Measurements from ENCODE around the gene OCEL1. TPM values are rescaled to one million over a fixed set of nuclear protein-coding genes. Genes with fewer than 3 reads are reported as not detected.

Gene OCEL1
- total RNA-seq, 1 donor from 2014 or later = 7.1 TPM

DNA sequence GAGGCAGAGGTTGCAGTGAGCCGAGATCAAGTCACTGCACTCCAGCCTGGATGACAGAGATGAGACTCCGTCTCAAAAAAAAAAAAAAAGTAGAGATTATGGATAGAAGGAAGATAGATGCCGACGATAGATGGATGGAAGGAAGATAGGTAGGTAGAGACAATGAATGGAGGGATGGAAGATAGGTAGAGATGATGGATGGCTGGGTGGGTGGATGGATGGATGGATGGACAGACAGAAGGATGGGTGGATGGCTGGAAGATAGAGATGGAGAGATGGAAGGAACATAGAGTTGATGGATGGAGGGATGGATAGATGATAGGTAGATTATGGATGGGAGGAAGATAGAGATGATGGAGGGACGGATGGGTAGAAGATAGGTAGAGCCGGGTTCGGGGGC lies 29.4 kb upstream of the OCEL1 start:
- no peak for DNase-seq (ENCODE audit: low read depth)
- no peak overlapping the region for H3K4me3 ChIP-seq (ENCODE audit: low read depth, low read length)
- H3K36me3 ChIP-seq (ENCODE audit: control insufficient read depth, insufficient read depth, low read length) = peaks cover 6% of the 10 kb centered on the region
- TF ChIP-seq, protein P1, sequence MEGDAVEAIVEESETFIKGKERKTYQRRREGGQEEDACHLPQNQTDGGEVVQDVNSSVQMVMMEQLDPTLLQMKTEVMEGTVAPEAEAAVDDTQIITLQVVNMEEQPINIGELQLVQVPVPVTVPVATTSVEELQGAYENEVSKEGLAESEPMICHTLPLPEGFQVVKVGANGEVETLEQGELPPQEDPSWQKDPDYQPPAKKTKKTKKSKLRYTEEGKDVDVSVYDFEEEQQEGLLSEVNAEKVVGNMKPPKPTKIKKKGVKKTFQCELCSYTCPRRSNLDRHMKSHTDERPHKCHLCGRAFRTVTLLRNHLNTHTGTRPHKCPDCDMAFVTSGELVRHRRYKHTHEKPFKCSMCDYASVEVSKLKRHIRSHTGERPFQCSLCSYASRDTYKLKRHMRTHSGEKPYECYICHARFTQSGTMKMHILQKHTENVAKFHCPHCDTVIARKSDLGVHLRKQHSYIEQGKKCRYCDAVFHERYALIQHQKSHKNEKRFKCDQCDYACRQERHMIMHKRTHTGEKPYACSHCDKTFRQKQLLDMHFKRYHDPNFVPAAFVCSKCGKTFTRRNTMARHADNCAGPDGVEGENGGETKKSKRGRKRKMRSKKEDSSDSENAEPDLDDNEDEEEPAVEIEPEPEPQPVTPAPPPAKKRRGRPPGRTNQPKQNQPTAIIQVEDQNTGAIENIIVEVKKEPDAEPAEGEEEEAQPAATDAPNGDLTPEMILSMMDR (IDR thresholded peaks at IDR 0.05; ENCODE audit: insufficient read depth, low read length, poor library complexity, severe bottlenecking) = no peak
- no peaks in the 10 kb centered on the region for H3K27me3 ChIP-seq (ENCODE audit: control insufficient read depth, insufficient read depth, low read length)

DNA sequence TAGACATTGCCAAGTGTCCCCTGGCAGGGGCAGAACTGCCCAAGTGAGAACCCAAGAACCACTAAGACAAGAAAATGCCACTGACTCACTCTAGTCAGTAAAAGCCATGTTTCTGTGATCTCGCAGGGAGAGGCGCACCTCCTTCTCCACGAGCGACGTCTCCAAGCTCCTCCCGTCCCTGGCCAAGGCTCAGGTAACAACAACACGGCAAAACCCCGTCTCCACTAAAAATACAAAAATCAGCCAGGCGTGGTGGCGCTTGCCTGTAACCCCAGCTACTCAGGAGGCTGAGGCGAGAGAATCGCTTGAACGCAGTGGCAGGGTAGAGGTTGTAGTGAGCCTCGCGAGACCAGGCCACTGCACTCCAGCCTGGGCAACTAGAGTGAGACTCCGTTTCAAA lies 28.4 kb upstream of the OCEL1 start:
- Histone ChIP-seq H3K4me3 (ENCODE audit: low read depth, low read length) (no peak overlapping the region), H3K27me3 (ENCODE audit: control insufficient read depth, insufficient read depth, low read length) (no peaks in the 10 kb centered on the region), H3K36me3 (ENCODE audit: control insufficient read depth, insufficient read depth, low read length) (peaks cover 7% of the 10 kb centered on the region)
- DNase-seq (ENCODE audit: low read depth) = no peak
- TF ChIP-seq, protein P1 (IDR thresholded peaks at IDR 0.05; ENCODE audit: insufficient read depth, low read length, poor library complexity, severe bottlenecking) = no peak

DNA sequence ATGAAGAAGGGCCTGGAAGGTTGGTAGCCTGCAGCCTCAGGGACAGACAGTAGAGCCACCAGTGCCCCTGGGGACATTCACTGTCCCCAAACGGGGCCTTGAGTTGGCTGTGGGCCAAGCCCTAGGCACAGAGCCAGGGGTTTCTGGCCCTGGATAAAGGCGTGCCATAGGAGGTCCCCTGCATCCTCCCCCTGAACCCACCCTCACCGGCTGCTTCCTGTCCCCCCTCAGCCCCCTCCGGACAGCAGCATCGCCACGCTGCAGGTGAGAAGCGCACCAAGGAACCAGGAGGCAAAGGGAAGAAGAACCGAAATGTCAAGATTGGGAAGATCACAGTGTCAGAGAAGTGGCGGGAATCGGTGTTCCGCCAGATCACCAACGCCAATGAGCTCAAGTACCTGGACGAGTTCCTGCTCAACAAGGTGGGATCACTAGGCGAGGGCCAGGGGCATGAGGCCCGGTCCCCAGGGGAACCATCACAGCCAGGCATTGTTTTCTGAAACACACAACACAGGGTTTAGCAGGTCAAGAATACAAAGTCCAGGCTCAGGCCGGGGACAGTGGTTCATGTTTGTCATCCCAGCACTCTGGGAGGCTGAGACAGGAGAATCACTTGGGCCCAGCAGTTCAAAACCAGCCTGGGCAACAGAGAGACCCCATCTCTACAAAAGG lies 25.5 kb upstream of the OCEL1 start:
- Histone ChIP-seq H3K4me3 (ENCODE audit: low read depth, low read length) (no peak overlapping the region), H3K36me3 (ENCODE audit: control insufficient read depth, insufficient read depth, low read length) (peaks cover 8% of the 10 kb centered on the region), H3K27me3 (ENCODE audit: control insufficient read depth, insufficient read depth, low read length) (no peaks in the 10 kb centered on the region)
- TF ChIP-seq, protein P1 (IDR thresholded peaks at IDR 0.05; ENCODE audit: insufficient read depth, low read length, poor library complexity, severe bottlenecking) = no peak
- DNase-seq (ENCODE audit: low read depth) = no peak

DNA sequence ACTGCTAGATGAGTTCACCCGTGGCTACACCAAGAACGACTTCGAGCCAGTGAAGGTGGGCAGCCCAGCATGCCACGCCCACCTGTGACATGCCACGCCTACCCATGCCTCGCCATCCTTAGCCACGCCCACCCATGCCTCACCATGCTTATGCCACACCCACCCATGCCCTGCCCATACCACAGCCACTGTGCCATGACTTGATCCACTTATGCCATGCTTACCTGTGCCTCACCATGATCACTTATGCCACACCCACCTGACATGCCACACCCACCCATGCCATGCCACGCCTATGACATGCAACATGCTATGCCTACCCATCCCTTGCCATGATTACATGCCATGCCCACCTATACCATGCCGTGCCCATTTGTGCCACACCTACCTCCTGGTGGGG lies 23.8 kb upstream of the OCEL1 start:
- TF ChIP-seq, protein P1 (IDR thresholded peaks at IDR 0.05; ENCODE audit: insufficient read depth, low read length, poor library complexity, severe bottlenecking) = no peak
- Histone ChIP-seq H3K4me3 (ENCODE audit: low read depth, low read length) (no peak overlapping the region), H3K36me3 (ENCODE audit: control insufficient read depth, insufficient read depth, low read length) (peaks cover 8% of the 10 kb centered on the region), H3K27me3 (ENCODE audit: control insufficient read depth, insufficient read depth, low read length) (no peaks in the 10 kb centered on the region)
- no peak for DNase-seq (ENCODE audit: low read depth)

DNA sequence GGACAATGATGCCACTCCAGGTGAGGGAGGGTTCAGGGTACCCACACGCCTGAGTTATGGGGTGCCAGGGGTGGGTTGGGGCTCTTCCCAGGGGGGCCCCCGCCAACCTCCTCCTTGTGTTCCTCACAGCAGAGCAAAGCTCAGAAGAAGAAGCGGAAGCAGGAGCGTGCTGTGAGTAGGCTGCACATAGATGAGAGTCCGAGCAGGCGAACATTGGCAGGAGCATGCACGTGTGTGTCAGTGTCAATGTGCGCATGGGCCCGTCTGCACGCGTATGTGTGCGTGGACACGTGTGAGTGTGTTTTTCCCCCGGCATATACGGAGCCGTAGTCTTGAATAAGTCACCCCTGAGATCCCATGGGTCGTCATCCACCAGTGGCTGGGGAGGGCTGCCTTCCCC lies 23.3 kb upstream of the OCEL1 start:
- Histone ChIP-seq H3K36me3 (ENCODE audit: control insufficient read depth, insufficient read depth, low read length) (peaks cover 8% of the 10 kb centered on the region), H3K4me3 (ENCODE audit: low read depth, low read length) (no peak overlapping the region), H3K27me3 (ENCODE audit: control insufficient read depth, insufficient read depth, low read length) (no peaks in the 10 kb centered on the region)
- TF ChIP-seq, protein P1 (IDR thresholded peaks at IDR 0.05; ENCODE audit: insufficient read depth, low read length, poor library complexity, severe bottlenecking) = no peak
- DNase-seq (ENCODE audit: low read depth) = no peak

All from kidney epithelial cell (primary cell).